ENCODE measurements around the gene IGSF1. TPM values are rescaled to one million over a fixed set of nuclear protein-coding genes. Genes with fewer than 3 reads are reported as not detected.
"Not testable (repeated sequence)": the region's sequence is repeated elsewhere in the genome, so short reads cannot be mapped to it uniquely, and the experiment has no call there.

The IGSF1 gene
- total RNA-seq, 2 experiments from 2014 or later: not detected

GRCh38 chrX:131262738-131263679, 26.1 kb downstream of the IGSF1 start:
- peak in 4 of 14 experiments; percentile 0 to 5 (median 2) for DNase-seq
- intact Hi-C loops (cut with DNase I, micrococcal nuclease): no loop called here
- no peak for TF ChIP-seq CTCF (IDR thresholded peaks at IDR 0.05)
- ATAC-seq (ENCODE audit: poor library complexity): no peak
- CTCF ChIA-PET: no interaction called here
- Mint-ChIP-seq H3K27ac (no peak overlapping the region), H3K36me3 (ENCODE audit: low read depth) (no peaks in the 10 kb centered on the region), H3K4me1 (ENCODE audit: low read depth) (no peaks in the 10 kb centered on the region), H3K4me3 (no peak overlapping the region), H3K9me3 (no peaks in the 10 kb centered on the region), H3K27me3 (peaks cover 11% of the 10 kb centered on the region)
- Histone ChIP-seq H3K27me3 (ENCODE audit: control insufficient read depth in 1 of 2, insufficient read depth in 2 of 2, low read length in 2 of 2) (peaks cover 0 to 4% of the 10 kb centered on the region in 2 experiments), H3K4me1 (ENCODE audit: insufficient read depth, low read length) (no peaks in the 10 kb centered on the region), H3K36me3 (ENCODE audit: insufficient read depth, low read length) (no peaks in the 10 kb centered on the region), H3K9me3 (ENCODE audit: control insufficient read depth in 1 of 2, insufficient read depth in 1 of 2, low read length in 2 of 2) (no peaks in the 10 kb centered on the region), H3K27ac (ENCODE audit: low read depth in 1 of 2, low read length in 2 of 2) (no peak overlapping the region), H3K4me3 (ENCODE audit: low read length) (no peak overlapping the region)
- POLR2A ChIA-PET: no interaction called here

GRCh38 chrX:131262200-131262599, 26.9 kb downstream of the IGSF1 start:
- Mint-ChIP-seq H3K27me3 (peaks cover 11% of the 10 kb centered on the region), H3K36me3 (ENCODE audit: low read depth) (no peaks in the 10 kb centered on the region), H3K27ac (no peak overlapping the region), H3K4me3 (no peak overlapping the region), H3K9me3 (no peaks in the 10 kb centered on the region), H3K4me1 (ENCODE audit: low read depth) (no peaks in the 10 kb centered on the region)
- H3K27ac ChIP-seq (ENCODE audit: low read depth in 1 of 2, low read length in 2 of 2): no peak overlapping the region
- ATAC-seq (ENCODE audit: poor library complexity) (no peak), DNase-seq (no peak)
- intact Hi-C loops (cut with DNase I, micrococcal nuclease): no loop called here
- H3K4me1 ChIP-seq (ENCODE audit: insufficient read depth, low read length): no peaks in the 10 kb centered on the region
- no peak for TF ChIP-seq CTCF (IDR thresholded peaks at IDR 0.05)
- ChIA-PET POLR2A (no interaction called here), CTCF (no interaction called here)
- H3K27me3 ChIP-seq (ENCODE audit: control insufficient read depth in 1 of 2, insufficient read depth in 2 of 2, low read length in 2 of 2): peaks cover 0 to 4% of the 10 kb centered on the region in 2 experiments
- no peaks in the 10 kb centered on the region for H3K36me3 ChIP-seq (ENCODE audit: insufficient read depth, low read length)
- no peaks in the 10 kb centered on the region for H3K9me3 ChIP-seq (ENCODE audit: control insufficient read depth in 1 of 2, insufficient read depth in 1 of 2, low read length in 2 of 2)
- no peak overlapping the region for H3K4me3 ChIP-seq (ENCODE audit: low read length)

GRCh38 chrX:131257367-131257766, 31.7 kb downstream of the IGSF1 start:
- no peak overlapping the region for H3K27ac Mint-ChIP-seq
- intact Hi-C loops (cut with DNase I, micrococcal nuclease): no loop called here
- no peaks in the 10 kb centered on the region for H3K36me3 Mint-ChIP-seq (ENCODE audit: low read depth)

GRCh38 chrX:131250984-131251738, 37.9 kb downstream of the IGSF1 start:
- intact Hi-C loops (cut with DNase I, micrococcal nuclease); H3K9me3 Mint-ChIP-seq; H3K4me3 ChIP-seq (ENCODE audit: low read length); DNase-seq; H3K36me3 Mint-ChIP-seq (ENCODE audit: low read depth); H3K9me3 ChIP-seq (ENCODE audit: control insufficient read depth in 1 of 2, insufficient read depth in 1 of 2, low read length in 2 of 2); ATAC-seq (ENCODE audit: poor library complexity); H3K27ac Mint-ChIP-seq; CTCF ChIA-PET; H3K4me3 Mint-ChIP-seq; H3K27ac ChIP-seq (ENCODE audit: low read depth in 1 of 2, low read length in 2 of 2); H3K4me1 ChIP-seq (ENCODE audit: insufficient read depth, low read length); H3K4me1 Mint-ChIP-seq (ENCODE audit: low read depth); H3K36me3 ChIP-seq (ENCODE audit: insufficient read depth, low read length); H3K27me3 Mint-ChIP-seq; H3K27me3 ChIP-seq (ENCODE audit: control insufficient read depth in 1 of 2, insufficient read depth in 2 of 2, low read length in 2 of 2); POLR2A ChIA-PET: not testable (repeated sequence)

More at GRCh38 chrX:131257367-131257766, 31.7 kb downstream of the IGSF1 start:
- no peak for TF ChIP-seq CTCF (IDR thresholded peaks at IDR 0.05)
- H3K36me3 ChIP-seq (ENCODE audit: insufficient read depth, low read length): no peaks in the 10 kb centered on the region
- ATAC-seq (ENCODE audit: poor library complexity) (no peak), DNase-seq (no peak)
- H3K9me3 ChIP-seq (ENCODE audit: control insufficient read depth in 1 of 2, insufficient read depth in 1 of 2, low read length in 2 of 2): no peaks in the 10 kb centered on the region
- peaks cover 4% of the 10 kb centered on the region for H3K27me3 Mint-ChIP-seq
- no peaks in the 10 kb centered on the region for H3K4me1 ChIP-seq (ENCODE audit: insufficient read depth, low read length)
- ChIA-PET CTCF (no interaction called here), POLR2A (no interaction called here)
- H3K27ac ChIP-seq (ENCODE audit: low read depth in 1 of 2, low read length in 2 of 2): no peak overlapping the region
- no peak overlapping the region for H3K4me3 Mint-ChIP-seq
- H3K27me3 ChIP-seq (ENCODE audit: control insufficient read depth in 1 of 2, insufficient read depth in 2 of 2, low read length in 2 of 2): no peaks in the 10 kb centered on the region
- H3K4me1 Mint-ChIP-seq (ENCODE audit: low read depth): no peaks in the 10 kb centered on the region
- H3K4me3 ChIP-seq (ENCODE audit: low read length): no peak overlapping the region
- H3K9me3 Mint-ChIP-seq: no peaks in the 10 kb centered on the region

Data from CD4-positive, alpha-beta T cell (primary cell).